GM12873 (cell line): Measurements from ENCODE around the gene SUGT1.

ENCODE experiments used
- CTCF ChIP-seq: IDR thresholded peaks from 2 replicates; pipeline ENCODE4 v1.5.1; 2012; ENCODE audit warnings: low read depth, mild to moderate bottlenecking, moderate library complexity, low read length, control low read depth; ENCODE audit not compliant: insufficient read depth; ENCODE audit errors: missing control alignments

Gene SUGT1

GRCh38 chr13:52665325-52665724 is 12.7 kb downstream of the SUGT1 start:
- TF ChIP-seq CTCF: peak; percentile 51

- TF ChIP-seq CTCF: no peak
Measured at GRCh38 chr13:52669677-52670076, 17.0 kb downstream of the SUGT1 start.

- no peak for TF ChIP-seq CTCF
Measured at GRCh38 chr13:52670726-52671125, 18.1 kb downstream of the SUGT1 start.

GRCh38 chr13:52673465-52673864 is 20.8 kb downstream of the SUGT1 start:
- no peak for TF ChIP-seq CTCF

- TF ChIP-seq CTCF: no peak
Measured at GRCh38 chr13:52677823-52678222, 25.2 kb downstream of the SUGT1 start.

- TF ChIP-seq CTCF: no peak
Measured at GRCh38 chr13:52686376-52686775, 33.7 kb downstream of the SUGT1 start.

GRCh38 chr13:52695856-52696255 is 43.2 kb downstream of the SUGT1 start:
- no peak for TF ChIP-seq CTCF

GRCh38 chr13:52696566-52696965 is 43.9 kb downstream of the SUGT1 start:
- no peak for TF ChIP-seq CTCF
